ENCODE measurements around the gene LAMB4. TPM values are rescaled to one million over a fixed set of nuclear protein-coding genes. Genes with fewer than 3 reads are reported as not detected.

The LAMB4 gene
- total RNA-seq, 1 experiment from 2014 or later: 0.13 TPM

GRCh38 chr7:108135446-108136190 is 5.5 kb upstream of the LAMB4 start:
- H3K27ac ChIP-seq: no peak overlapping the region
- DNase-seq (ENCODE audit: low read depth in 1 of 2, low spot score in 2 of 2): no peak
- peaks cover 27% of the 10 kb centered on the region for H3K4me1 ChIP-seq (replicated peaks)
- H3K36me3 ChIP-seq: no peaks in the 10 kb centered on the region
- no peaks in the 10 kb centered on the region for H3K27me3 ChIP-seq (replicated peaks)
- no peak overlapping the region for H3K4me3 ChIP-seq
- H3K9me3 ChIP-seq (replicated peaks): no peaks in the 10 kb centered on the region

- H3K4me1 ChIP-seq (replicated peaks): peaks cover 16% of the 10 kb centered on the region
- H3K27ac ChIP-seq: no peak overlapping the region
- no peaks in the 10 kb centered on the region for H3K27me3 ChIP-seq (replicated peaks)
- H3K4me3 ChIP-seq: no peak overlapping the region
- DNase-seq (ENCODE audit: low read depth in 1 of 2, low spot score in 2 of 2): no peak
- no peaks in the 10 kb centered on the region for H3K9me3 ChIP-seq (replicated peaks)
- no peaks in the 10 kb centered on the region for H3K36me3 ChIP-seq
These were observed 4.3 kb upstream of the LAMB4 start for GRCh38 chr7:108134486-108134885.

GRCh38 chr7:108132551-108133265 is 2.5 kb upstream of the LAMB4 start:
- no peaks in the 10 kb centered on the region for H3K27me3 ChIP-seq (replicated peaks)
- no peaks in the 10 kb centered on the region for H3K36me3 ChIP-seq
- H3K27ac ChIP-seq: no peak overlapping the region
- no peaks in the 10 kb centered on the region; the same call in 1 of the 2 replicates for H3K4me1 ChIP-seq (replicated peaks)
- H3K9me3 ChIP-seq (replicated peaks): no peaks in the 10 kb centered on the region
- H3K4me3 ChIP-seq: no peak overlapping the region
- DNase-seq (ENCODE audit: low read depth in 1 of 2, low spot score in 2 of 2): no peak

GRCh38 chr7:108129018-108129965 is 869 bp downstream of the LAMB4 start:
- Histone ChIP-seq H3K36me3 (no peaks in the 10 kb centered on the region), H3K4me1 (replicated peaks) (no peaks in the 10 kb centered on the region), H3K27ac (no peak overlapping the region), H3K9me3 (replicated peaks) (no peaks in the 10 kb centered on the region), H3K4me3 (no peak overlapping the region), H3K27me3 (replicated peaks) (no peaks in the 10 kb centered on the region)
- DNase-seq (ENCODE audit: low read depth in 1 of 2, low spot score in 2 of 2): no peak

- DNase-seq (ENCODE audit: low read depth in 1 of 2, low spot score in 2 of 2): no peak
- no peaks in the 10 kb centered on the region for H3K27me3 ChIP-seq (replicated peaks)
- no peak overlapping the region for H3K27ac ChIP-seq
- H3K36me3 ChIP-seq: no peaks in the 10 kb centered on the region
- no peaks in the 10 kb centered on the region for H3K9me3 ChIP-seq (replicated peaks)
- H3K4me3 ChIP-seq: no peak overlapping the region
- H3K4me1 ChIP-seq (replicated peaks): no peaks in the 10 kb centered on the region
These were observed 1.6 kb downstream of the LAMB4 start for GRCh38 chr7:108128514-108128913.

GRCh38 chr7:108127461-108127860 is 2.7 kb downstream of the LAMB4 start:
- Histone ChIP-seq H3K4me3 (no peak overlapping the region), H3K36me3 (no peaks in the 10 kb centered on the region), H3K27me3 (replicated peaks) (no peaks in the 10 kb centered on the region), H3K27ac (no peak overlapping the region), H3K4me1 (replicated peaks) (no peaks in the 10 kb centered on the region), H3K9me3 (replicated peaks) (no peaks in the 10 kb centered on the region)
- no peak for DNase-seq (ENCODE audit: low read depth in 1 of 2, low spot score in 2 of 2)

GRCh38 chr7:108124820-108125219 is 5.3 kb downstream of the LAMB4 start:
- H3K27ac ChIP-seq: no peak overlapping the region
- H3K27me3 ChIP-seq (replicated peaks): no peaks in the 10 kb centered on the region
- no peak overlapping the region for H3K4me3 ChIP-seq
- no peaks in the 10 kb centered on the region for H3K4me1 ChIP-seq (replicated peaks)
- DNase-seq (ENCODE audit: low read depth in 1 of 2, low spot score in 2 of 2): no peak
- no peaks in the 10 kb centered on the region for H3K9me3 ChIP-seq (replicated peaks)
- H3K36me3 ChIP-seq: no peaks in the 10 kb centered on the region

- H3K4me1 ChIP-seq (replicated peaks): no peaks in the 10 kb centered on the region
- no peak overlapping the region for H3K4me3 ChIP-seq
- DNase-seq (ENCODE audit: low read depth in 1 of 2, low spot score in 2 of 2): no peak
- no peak overlapping the region for H3K27ac ChIP-seq
- no peaks in the 10 kb centered on the region for H3K27me3 ChIP-seq (replicated peaks)
- H3K36me3 ChIP-seq: no peaks in the 10 kb centered on the region
- H3K9me3 ChIP-seq (replicated peaks): no peaks in the 10 kb centered on the region
These were observed 8.0 kb downstream of the LAMB4 start for GRCh38 chr7:108122181-108122580.

GRCh38 chr7:108120933-108121332 is 9.2 kb downstream of the LAMB4 start:
- Histone ChIP-seq H3K4me1 (replicated peaks) (no peaks in the 10 kb centered on the region), H3K27ac (no peak overlapping the region), H3K9me3 (replicated peaks) (no peaks in the 10 kb centered on the region), H3K27me3 (replicated peaks) (no peaks in the 10 kb centered on the region), H3K36me3 (no peaks in the 10 kb centered on the region), H3K4me3 (no peak overlapping the region)
- DNase-seq (ENCODE audit: low read depth in 1 of 2, low spot score in 2 of 2): no peak

- no peaks in the 10 kb centered on the region for H3K36me3 ChIP-seq
- no peaks in the 10 kb centered on the region for H3K4me1 ChIP-seq (replicated peaks)
- H3K27ac ChIP-seq: no peak overlapping the region
- DNase-seq (ENCODE audit: low read depth in 1 of 2, low spot score in 2 of 2): no peak
- H3K9me3 ChIP-seq (replicated peaks): no peaks in the 10 kb centered on the region
- H3K4me3 ChIP-seq: no peak overlapping the region
- H3K27me3 ChIP-seq (replicated peaks): no peaks in the 10 kb centered on the region
These were observed 10.0 kb downstream of the LAMB4 start for GRCh38 chr7:108120196-108120595.

GRCh38 chr7:108118959-108119358 is 11.2 kb downstream of the LAMB4 start:
- H3K4me3 ChIP-seq: no peak overlapping the region
- no peak for DNase-seq (ENCODE audit: low read depth in 1 of 2, low spot score in 2 of 2)
- H3K9me3 ChIP-seq (replicated peaks): no peaks in the 10 kb centered on the region
- H3K36me3 ChIP-seq: no peaks in the 10 kb centered on the region
- H3K27me3 ChIP-seq (replicated peaks): no peaks in the 10 kb centered on the region
- no peak overlapping the region for H3K27ac ChIP-seq
- H3K4me1 ChIP-seq (replicated peaks): no peaks in the 10 kb centered on the region

- DNase-seq (ENCODE audit: low read depth in 1 of 2, low spot score in 2 of 2): no peak
- H3K4me3 ChIP-seq: no peak overlapping the region
- no peaks in the 10 kb centered on the region for H3K36me3 ChIP-seq
These were observed 15.9 kb downstream of the LAMB4 start for GRCh38 chr7:108114117-108114841.

GRCh38 chr7:108112683-108113082 is 17.5 kb downstream of the LAMB4 start:
- Histone ChIP-seq H3K27me3 (replicated peaks) (no peaks in the 10 kb centered on the region), H3K27ac (no peak overlapping the region), H3K9me3 (replicated peaks) (no peaks in the 10 kb centered on the region), H3K36me3 (no peaks in the 10 kb centered on the region), H3K4me3 (no peak overlapping the region), H3K4me1 (replicated peaks) (no peaks in the 10 kb centered on the region)
- no peak for DNase-seq (ENCODE audit: low read depth in 1 of 2, low spot score in 2 of 2)

More at GRCh38 chr7:108114117-108114841, 15.9 kb downstream of the LAMB4 start:
- Histone ChIP-seq H3K4me1 (replicated peaks) (no peaks in the 10 kb centered on the region), H3K27ac (no peak overlapping the region), H3K27me3 (replicated peaks) (no peaks in the 10 kb centered on the region), H3K9me3 (replicated peaks) (no peaks in the 10 kb centered on the region)

All from SJSA1 (cell line).